H9 (cell line): ENCODE measurements around the gene ATP6V0A4. TPM values are rescaled to one million over a fixed set of nuclear protein-coding genes. Genes with fewer than 3 reads are reported as not detected.

Experiments
- DNase-seq: peaks from one replicate; pipeline ENCODE4 v3.0.0-alpha.2; 2017
- H2AFZ ChIP-seq: one replicate; pipeline ENCODE4 v1.6.1; 2013; ENCODE audit warnings: mild to moderate bottlenecking, low read length, control low read depth, moderate library complexity
- H2AK5ac ChIP-seq: 2 replicates; pipeline ENCODE4 v1.6.1; 2013; ENCODE audit warnings: low read length, control low read depth, mixed read lengths; ENCODE audit not compliant: insufficient read length
- H2BK120ac ChIP-seq: one replicate; pipeline ENCODE4 v1.6.1; 2013; ENCODE audit warnings: low read depth, mild to moderate bottlenecking, low read length, control low read depth, inconsistent platforms; ENCODE audit not compliant: poor library complexity, severe bottlenecking
- H2BK12ac ChIP-seq: 2 replicates; pipeline ENCODE4 v1.6.1; 2013; ENCODE audit warnings: low read length, control low read depth, mixed read lengths, low read depth; ENCODE audit not compliant: insufficient read length
- H2BK15ac ChIP-seq: 2 replicates; pipeline ENCODE4 v1.6.1; 2013; ENCODE audit warnings: low read depth, low read length, control low read depth
- H2BK20ac ChIP-seq: one replicate; pipeline ENCODE4 v1.6.1; 2013; ENCODE audit warnings: low read depth, mild to moderate bottlenecking, low read length, control low read depth, inconsistent platforms; ENCODE audit not compliant: poor library complexity, severe bottlenecking
- H2BK5ac ChIP-seq: 2 replicates; pipeline ENCODE4 v1.6.1; 2013; ENCODE audit warnings: low read length, control low read depth, mixed read lengths; ENCODE audit not compliant: insufficient read length
- H3K14ac ChIP-seq: 2 replicates; pipeline ENCODE4 v1.6.1; 2013; ENCODE audit warnings: low read length, control low read depth; ENCODE audit not compliant: insufficient read depth
- H3K18ac ChIP-seq: 2 replicates; pipeline ENCODE4 v1.6.1; 2013; ENCODE audit warnings: low read depth, mild to moderate bottlenecking, mixed read lengths, low read length, control low read depth; ENCODE audit not compliant: insufficient read length
- H3K23ac ChIP-seq: 2 replicates; pipeline ENCODE4 v1.6.1; 2013; ENCODE audit warnings: low read length, control low read depth, mixed read lengths, low read depth; ENCODE audit not compliant: insufficient read length
- H3K23me2 ChIP-seq: 2 replicates; pipeline ENCODE4 v1.6.1; 2013; ENCODE audit warnings: low read depth, mild to moderate bottlenecking, mixed read lengths, low read length, control low read depth; ENCODE audit not compliant: insufficient read length, poor library complexity, severe bottlenecking
- H3K27ac ChIP-seq: 2 replicates; pipeline ENCODE4 v1.5.1; 2013; ENCODE audit warnings: low read length, control low read depth, mixed read lengths, low read depth; ENCODE audit not compliant: insufficient read length
- H3K27me3 ChIP-seq: 2 replicates; pipeline ENCODE4 v1.6.1; 2013; ENCODE audit warnings: low read length, control low read depth, inconsistent platforms; ENCODE audit not compliant: insufficient read depth
- H3K4ac ChIP-seq: 2 replicates; pipeline ENCODE4 v1.6.1; 2013; ENCODE audit warnings: low read depth, mild to moderate bottlenecking, control low read depth, inconsistent platforms, low read length, moderate library complexity
- H3K4me1 ChIP-seq: 2 replicates; pipeline ENCODE4 v1.6.1; 2013; ENCODE audit warnings: low read length, control low read depth, inconsistent platforms; ENCODE audit not compliant: insufficient read depth
- H3K4me2 ChIP-seq: 2 replicates; pipeline ENCODE4 v1.6.1; 2013; ENCODE audit warnings: low read length, control low read depth, mixed read lengths; ENCODE audit not compliant: insufficient read length, insufficient read depth
- H3K56ac ChIP-seq: 2 replicates; pipeline ENCODE4 v1.6.1; 2013; ENCODE audit warnings: low read depth, mild to moderate bottlenecking, mixed read lengths, low read length, control low read depth; ENCODE audit not compliant: insufficient read length
- H3K79me1 ChIP-seq: 2 replicates; pipeline ENCODE4 v1.6.1; 2013; ENCODE audit warnings: low read depth, mild to moderate bottlenecking, moderate library complexity, low read length, control low read depth, inconsistent platforms; ENCODE audit not compliant: insufficient read depth, poor library complexity, severe bottlenecking
- H3K79me2 ChIP-seq: 2 replicates; pipeline ENCODE4 v1.6.1; 2013; ENCODE audit warnings: low read length, control low read depth, inconsistent platforms; ENCODE audit not compliant: insufficient read depth
- H3K9ac ChIP-seq: 2 replicates; pipeline ENCODE4 v1.6.1; 2013; ENCODE audit warnings: low read length, control low read depth, mixed read lengths; ENCODE audit not compliant: insufficient read length; ENCODE audit errors: extremely low read depth
- H3K9me3 ChIP-seq: one replicate; pipeline ENCODE4 v1.6.1; 2013; ENCODE audit warnings: low read depth, low read length, inconsistent platforms; ENCODE audit not compliant: control insufficient read depth
- H3T11ph ChIP-seq: one replicate; pipeline ENCODE4 v1.6.1; 2013; ENCODE audit warnings: mild to moderate bottlenecking, low read length, control low read depth, inconsistent platforms
- H4K20me1 ChIP-seq: one replicate; pipeline ENCODE4 v1.6.1; 2013; ENCODE audit not compliant: control insufficient read depth, insufficient read length, insufficient read depth
- H4K5ac ChIP-seq: 2 replicates; pipeline ENCODE4 v1.6.1; 2013; ENCODE audit warnings: low read depth, mild to moderate bottlenecking, mixed read lengths, low read length, control low read depth; ENCODE audit not compliant: insufficient read length
- H4K8ac ChIP-seq: replicated peaks from 2 replicates; pipeline ENCODE4 v1.6.1; 2013; ENCODE audit warnings: low read length, control low read depth, mixed read lengths, low read depth; ENCODE audit not compliant: insufficient read length
- H4K91ac ChIP-seq: 2 replicates; pipeline ENCODE4 v1.6.1; 2013; ENCODE audit warnings: low read depth, mild to moderate bottlenecking, moderate library complexity, mixed read lengths, low read length, control low read depth; ENCODE audit not compliant: insufficient read length
- H3K27ac Mint-ChIP-seq, 3 experiments: 2 replicates in 2 of 3; 3 replicates in 1 of 3; pipeline ENCODE4 v1.8.0; 2020 to 2021; ENCODE audit warnings: mixed read lengths in 3 of 3, mild to moderate bottlenecking in 1 of 3, moderate library complexity in 1 of 3
- H3K27me3 Mint-ChIP-seq: 2 replicates; pipeline ENCODE4 v1.8.0; 2021; ENCODE audit warnings: low read depth, mild to moderate bottlenecking, moderate library complexity, mixed read lengths
- H3K36me3 Mint-ChIP-seq, 3 experiments: 2 replicates in 2 of 3; 3 replicates in 1 of 3; pipeline ENCODE4 v1.8.0; 2020 to 2021; ENCODE audit warnings: low read depth in 3 of 3, mixed read lengths in 3 of 3; ENCODE audit not compliant: insufficient read depth in 1 of 3
- H3K4me1 Mint-ChIP-seq, 2 experiments: 2 replicates each; pipeline ENCODE4 v1.8.0; 2020; ENCODE audit warnings: mixed read lengths in 2 of 2
- H3K4me3 Mint-ChIP-seq, 2 experiments: 2 replicates in 1 of 2; 3 replicates in 1 of 2; pipeline ENCODE4 v1.8.0; 2020 to 2021; ENCODE audit warnings: mild to moderate bottlenecking in 2 of 2, mixed read lengths in 2 of 2, moderate library complexity in 1 of 2
- H3K9me3 Mint-ChIP-seq, 2 experiments: 2 replicates in 1 of 2; 3 replicates in 1 of 2; pipeline ENCODE4 v1.8.0; 2020; ENCODE audit warnings: mild to moderate bottlenecking in 2 of 2, mixed read lengths in 2 of 2, moderate library complexity in 1 of 2
- CTCF ChIP-seq: fragments of 200-600 bp; sonication (generic); conservative IDR thresholded peaks from 3 replicates; pipeline ENCODE4 v1.8.0; 2021; ENCODE audit warnings: antibody characterized with exemption, mild to moderate bottlenecking
- WGBS: extraction: QIAGEN DNeasy Blood & Tissue Kit; methylation state at CpG from one replicate; pipeline ENCODE4 v1.1.7; 2013; ENCODE audit warnings: missing lambda C conversion rate, low lambda C conversion rate, mixed read lengths; ENCODE audit not compliant: insufficient read length; ENCODE audit errors: extremely low coverage; 5-methylcytosine and 5-hydroxymethylcytosine counted together
- total RNA-seq: library from RNA; stranded (reverse); gene quantifications from 2 replicates; pipeline ENCODE4 v1.2.1, GENCODE V29; 2021

ATP6V0A4 gene
- total RNA-seq, 1 experiment from 2014 or later = 0.79 TPM

DNA sequence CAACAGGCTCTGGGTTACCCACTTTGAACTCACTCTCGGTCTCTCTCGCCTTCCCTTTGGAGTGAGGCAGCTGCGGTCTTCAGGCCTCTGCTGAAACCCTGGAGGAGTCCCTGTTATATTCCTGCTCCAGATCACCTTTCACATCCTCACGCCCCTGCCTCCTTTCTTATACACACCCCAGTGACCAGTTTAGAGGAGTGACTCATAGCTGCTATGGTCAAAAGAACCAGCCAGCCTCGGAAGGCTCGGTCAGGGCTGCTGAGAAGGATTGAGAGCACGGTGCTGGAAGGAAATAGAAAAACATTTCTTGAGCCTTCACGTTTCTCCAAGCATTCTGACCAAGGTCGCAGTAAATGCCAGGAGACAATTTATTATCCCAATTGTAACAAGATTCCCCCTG lies 68.6 kb downstream of the ATP6V0A4 start:
- Histone ChIP-seq H4K5ac (no peak overlapping the region), H3K18ac (no peak overlapping the region), H3K4me1 (peaks cover 6% of the 10 kb centered on the region; the same call in 1 of the 2 replicates), H2BK15ac (no peak overlapping the region), H3K9ac (no peak overlapping the region), H3T11ph (no peak overlapping the region), H3K9me3 (no peaks in the 10 kb centered on the region), H4K20me1 (no peaks in the 10 kb centered on the region), H2AK5ac (no peak overlapping the region), H4K8ac (no peak overlapping the region), H2BK20ac (no peak overlapping the region), H3K4me2 (no peak overlapping the region), H3K4ac (no peak overlapping the region), H3K27ac (no peak overlapping the region), H4K91ac (no peak overlapping the region), H2BK5ac (no peak overlapping the region), H3K56ac (no peak overlapping the region), H3K27me3 (no peaks in the 10 kb centered on the region), H2AFZ (no peak overlapping the region), H3K23ac (no peak overlapping the region), H3K79me2 (no peaks in the 10 kb centered on the region), H3K23me2 (no peaks in the 10 kb centered on the region), H2BK120ac (no peak overlapping the region), H3K14ac (no peak overlapping the region), H3K79me1 (no peaks in the 10 kb centered on the region), H2BK12ac (no peak overlapping the region)
- Mint-ChIP-seq H3K4me3 (no peak overlapping the region), H3K9me3 (no peaks in the 10 kb centered on the region), H3K27ac (peak overlapping the region in 1 of 3 experiments; percentile 53; a peak in 1 of 7 replicates), H3K36me3 (no peaks in the 10 kb centered on the region), H3K27me3 (no peaks in the 10 kb centered on the region), H3K4me1 (peaks cover 14 to 16% of the 10 kb centered on the region in 2 experiments)
- TF ChIP-seq CTCF = no peak
- no peak for DNase-seq
- no CpG with 5 or more reads among the region's 9 CpGs for WGBS
